WI38 (cell line): ENCODE results near the gene DENND2D.

Source experiments
- H3K4me3 ChIP-seq: 2 replicates; pipeline ENCODE4 v1.5.1; 2011; ENCODE audit warnings: low read depth, mild to moderate bottlenecking, control low read depth, low read length
- TF ChIP-seq, protein P1 (sequence below): IDR thresholded peaks from 2 replicates; pipeline ENCODE4 v1.5.1; 2012; ENCODE audit warnings: low read depth, mild to moderate bottlenecking, control low read depth, low read length

Gene DENND2D

DNA sequence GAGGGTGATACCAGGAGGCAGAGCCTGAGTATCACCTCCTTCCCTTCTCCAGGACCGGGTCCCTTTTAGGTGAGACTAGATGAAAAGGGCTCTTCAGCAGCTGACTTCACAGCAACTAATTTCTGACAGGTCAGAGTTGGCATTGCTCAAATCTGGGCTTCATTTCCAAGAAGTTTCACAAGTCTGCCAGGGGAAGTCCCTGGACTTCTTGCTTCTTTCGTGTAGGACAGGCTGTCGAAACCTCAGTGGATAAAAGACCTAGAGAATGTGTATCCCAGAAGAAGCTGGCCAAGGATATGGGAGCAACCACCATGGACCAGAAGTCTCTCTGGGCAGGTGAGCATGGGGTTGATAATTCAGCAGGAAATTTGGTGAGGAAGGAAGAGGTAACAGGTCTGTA, 27.0 kb upstream of the DENND2D start, which contains the start of gene CHI3L2:
Gene CHI3L2 (plus strand): TSS at position 280 of the 400 bp plus-strand sequence. CDS start 17 bp downstream, at position 297.
- no peak within 1 kb of the TSS for H3K4me3 ChIP-seq
- TF ChIP-seq, protein P1, sequence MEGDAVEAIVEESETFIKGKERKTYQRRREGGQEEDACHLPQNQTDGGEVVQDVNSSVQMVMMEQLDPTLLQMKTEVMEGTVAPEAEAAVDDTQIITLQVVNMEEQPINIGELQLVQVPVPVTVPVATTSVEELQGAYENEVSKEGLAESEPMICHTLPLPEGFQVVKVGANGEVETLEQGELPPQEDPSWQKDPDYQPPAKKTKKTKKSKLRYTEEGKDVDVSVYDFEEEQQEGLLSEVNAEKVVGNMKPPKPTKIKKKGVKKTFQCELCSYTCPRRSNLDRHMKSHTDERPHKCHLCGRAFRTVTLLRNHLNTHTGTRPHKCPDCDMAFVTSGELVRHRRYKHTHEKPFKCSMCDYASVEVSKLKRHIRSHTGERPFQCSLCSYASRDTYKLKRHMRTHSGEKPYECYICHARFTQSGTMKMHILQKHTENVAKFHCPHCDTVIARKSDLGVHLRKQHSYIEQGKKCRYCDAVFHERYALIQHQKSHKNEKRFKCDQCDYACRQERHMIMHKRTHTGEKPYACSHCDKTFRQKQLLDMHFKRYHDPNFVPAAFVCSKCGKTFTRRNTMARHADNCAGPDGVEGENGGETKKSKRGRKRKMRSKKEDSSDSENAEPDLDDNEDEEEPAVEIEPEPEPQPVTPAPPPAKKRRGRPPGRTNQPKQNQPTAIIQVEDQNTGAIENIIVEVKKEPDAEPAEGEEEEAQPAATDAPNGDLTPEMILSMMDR = no peak

DNA sequence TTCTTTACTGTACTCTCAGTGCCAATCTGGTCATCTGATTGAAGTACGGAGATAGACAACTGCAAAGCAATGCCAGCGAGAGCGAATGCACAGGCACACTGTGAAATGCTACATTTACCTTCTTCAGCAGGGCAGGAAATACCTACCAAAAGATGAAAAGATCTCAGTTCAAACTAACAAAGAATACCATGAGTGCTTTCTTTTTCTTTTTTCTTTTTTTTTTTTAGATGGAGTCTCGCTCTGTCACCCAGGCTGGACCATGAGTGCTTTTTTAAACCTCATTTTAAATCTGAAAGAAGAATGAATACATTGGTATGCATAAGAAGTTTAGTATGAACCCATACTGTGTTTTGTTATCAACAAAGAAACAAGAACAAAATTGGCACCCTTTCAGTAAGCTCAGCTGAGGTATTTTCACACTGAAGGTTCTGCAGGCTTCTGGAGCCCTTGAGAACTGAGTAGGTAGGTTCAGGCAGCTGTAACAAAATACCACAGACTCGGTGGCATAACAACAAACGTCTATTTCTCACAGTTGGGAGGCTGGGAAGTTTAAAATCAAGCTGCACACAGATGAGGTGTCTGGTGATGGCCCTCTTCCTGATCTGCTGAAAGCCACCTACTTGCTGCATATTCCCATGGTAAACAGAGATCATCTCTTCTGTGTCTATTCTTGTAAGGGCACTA, 25.4 kb upstream of the DENND2D start:
- H3K4me3 ChIP-seq = no peak overlapping the region
- TF ChIP-seq, protein P1 = no peak

DNA sequence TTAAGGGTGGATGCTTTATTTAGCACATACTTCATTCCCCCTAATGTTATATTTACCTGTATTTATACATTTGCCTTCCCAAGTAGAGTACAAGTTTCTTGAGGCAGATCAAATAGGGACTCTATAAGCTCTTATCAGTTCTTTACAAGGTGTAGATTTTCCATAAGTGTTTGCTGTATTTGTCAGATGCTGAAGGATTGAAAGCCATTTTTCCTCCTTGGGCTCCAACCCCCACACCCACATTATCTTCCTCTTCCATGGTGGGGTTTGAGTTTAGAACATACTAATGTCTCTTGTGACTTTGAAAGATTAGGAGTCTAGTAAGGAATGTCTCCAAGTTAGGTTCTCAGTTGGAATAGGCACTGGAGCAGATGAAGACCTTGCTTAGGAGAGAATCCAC, 24.6 kb upstream of the DENND2D start:
- TF ChIP-seq, protein P1 = no peak
- H3K4me3 ChIP-seq = no peak overlapping the region

DNA sequence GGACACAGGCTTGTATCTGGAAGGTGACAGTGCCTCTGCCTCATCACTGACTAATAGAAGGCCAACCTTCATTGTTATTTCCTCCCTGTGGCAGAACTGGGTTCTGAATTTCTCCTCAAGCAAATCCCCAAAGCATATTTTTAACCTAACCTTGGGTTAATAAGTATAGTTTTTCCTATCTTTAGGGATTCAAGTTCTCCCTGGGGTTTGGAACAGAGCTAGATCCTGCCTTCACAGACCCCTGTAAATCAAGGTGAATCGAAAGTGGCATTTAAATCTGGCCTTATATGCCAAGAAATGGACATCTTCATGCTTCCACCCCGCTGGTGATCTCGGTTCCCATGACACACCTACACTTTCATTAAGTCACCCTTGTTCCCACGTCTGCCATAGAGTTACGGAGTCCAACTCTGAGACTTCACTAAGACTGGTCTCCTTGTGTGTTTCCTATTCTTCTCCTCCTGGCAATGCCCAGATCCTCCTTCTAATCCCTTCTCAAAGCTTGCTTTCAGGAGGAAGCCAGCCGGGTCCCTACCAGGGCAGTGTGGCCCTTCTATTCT, 22.8 kb upstream of the DENND2D start:
- TF ChIP-seq, protein P1 = no peak
- no peak overlapping the region for H3K4me3 ChIP-seq

DNA sequence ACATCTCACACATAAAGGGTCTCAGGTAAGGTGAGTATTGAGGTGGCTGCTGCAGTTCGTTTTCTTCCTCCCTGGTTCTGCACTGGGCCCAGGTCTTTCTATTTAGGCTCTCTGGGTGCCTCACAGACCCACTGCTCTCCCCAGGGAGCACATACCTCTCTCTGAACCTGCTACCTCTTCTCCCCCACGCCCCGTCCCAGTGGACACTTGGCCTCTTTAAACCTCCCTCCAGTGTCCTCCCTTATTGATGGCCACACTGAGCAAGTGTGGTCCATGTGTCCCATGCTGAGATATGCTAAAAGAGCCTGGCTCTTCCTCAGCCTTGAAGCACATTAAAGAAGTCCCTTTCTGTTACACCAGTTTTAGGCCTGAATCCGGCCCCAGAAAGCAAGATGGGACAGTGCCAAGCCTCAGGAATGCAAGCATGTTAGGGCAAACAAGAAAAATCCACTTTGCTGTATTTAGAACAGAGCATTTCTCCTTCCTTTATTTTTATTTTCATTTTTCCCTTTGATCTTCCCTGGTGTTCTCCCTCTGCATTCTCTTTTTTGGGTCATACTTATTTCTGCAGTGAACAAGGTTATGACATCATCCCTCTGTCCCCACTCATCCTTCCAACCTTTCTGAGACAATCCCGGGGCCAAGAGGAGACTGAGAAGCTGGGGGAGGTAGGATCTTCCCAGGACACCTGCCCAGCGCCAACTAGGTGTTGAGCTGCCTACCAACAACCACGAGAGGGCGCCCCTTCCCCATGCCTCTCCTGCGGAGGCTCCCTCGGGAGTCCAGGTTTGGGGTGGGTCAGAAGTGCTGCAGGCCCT, 22.1 kb upstream of the DENND2D start:
- TF ChIP-seq, protein P1 = peak; percentile 93

DNA sequence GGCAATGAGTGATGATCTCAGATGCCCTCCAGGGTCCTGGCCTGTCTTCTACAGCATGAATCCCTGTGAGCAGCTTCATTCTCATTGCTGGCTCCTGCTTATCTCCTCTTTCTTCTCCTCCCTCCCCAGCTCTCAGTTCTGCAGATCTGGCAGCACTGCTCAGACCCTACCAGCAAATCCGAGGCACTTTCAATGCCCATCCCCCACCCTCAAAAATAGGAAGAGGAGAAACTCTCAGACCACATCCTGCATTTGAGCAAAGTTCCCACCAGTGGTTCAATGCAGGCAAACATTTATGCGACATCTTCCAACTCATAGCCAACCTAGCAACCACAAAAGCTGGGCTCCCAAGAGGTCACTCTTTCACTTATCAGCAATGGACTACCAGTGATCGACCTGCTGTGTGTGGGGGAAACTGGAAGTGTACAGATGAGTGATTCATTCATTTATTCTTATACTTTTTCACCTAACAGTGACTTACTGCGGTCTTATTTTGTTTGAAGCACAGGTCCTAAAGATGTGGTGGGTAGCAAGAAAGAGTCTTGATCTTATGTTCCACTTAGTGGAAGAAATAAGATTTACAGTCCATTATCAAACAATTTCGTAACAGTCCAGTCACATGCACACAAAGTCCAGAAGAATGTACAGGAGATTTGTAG, 21.3 kb upstream of the DENND2D start:
- no peak overlapping the region for H3K4me3 ChIP-seq
- TF ChIP-seq, protein P1 = no peak

More for the DNA sequence above, 22.1 kb upstream of the DENND2D start:
- H3K4me3 ChIP-seq = no peak overlapping the region

GRCh38 chr1:111221276-111221632, 20.8 kb upstream of the DENND2D start:
- TF ChIP-seq, protein P1 = no peak
- no peak overlapping the region for H3K4me3 ChIP-seq
